Neural cell (in vitro differentiated cells): ENCODE results near the gene KRT86.

Source experiments
- TAF1 ChIP-seq: IDR thresholded peaks from 2 replicates; pipeline ENCODE4 v1.6.1; 2012; ENCODE audit warnings: low read depth
- TF ChIP-seq, protein P1 (sequence below): fragments of 450-650 bp; IDR thresholded peaks from 2 replicates; pipeline ENCODE4 v1.5.1; 2014; ENCODE audit warnings: antibody characterized with exemption, mild to moderate bottlenecking, moderate library complexity; ENCODE audit not compliant: poor library complexity, severe bottlenecking

DNA sequence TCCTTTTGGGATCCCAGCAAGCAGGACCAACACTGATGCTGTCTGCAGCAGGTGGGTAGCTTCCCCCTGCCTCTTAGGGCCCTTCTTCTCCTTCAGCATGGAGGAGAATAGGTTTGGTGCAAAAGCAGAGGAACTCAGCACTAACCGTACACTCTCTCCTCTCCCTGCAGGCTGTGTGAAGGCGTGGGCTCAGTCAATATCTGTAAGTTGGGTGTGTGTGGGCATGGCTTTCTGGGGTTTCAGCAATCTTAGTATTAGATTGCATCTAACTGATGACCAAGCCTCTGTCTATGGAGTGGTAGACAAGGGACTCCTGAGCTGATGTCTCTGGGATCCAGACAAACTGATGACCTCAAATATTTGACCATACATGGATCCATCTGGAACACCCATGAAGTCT lies 78.5 kb downstream of the KRT86 start:
- TF ChIP-seq, protein P1, sequence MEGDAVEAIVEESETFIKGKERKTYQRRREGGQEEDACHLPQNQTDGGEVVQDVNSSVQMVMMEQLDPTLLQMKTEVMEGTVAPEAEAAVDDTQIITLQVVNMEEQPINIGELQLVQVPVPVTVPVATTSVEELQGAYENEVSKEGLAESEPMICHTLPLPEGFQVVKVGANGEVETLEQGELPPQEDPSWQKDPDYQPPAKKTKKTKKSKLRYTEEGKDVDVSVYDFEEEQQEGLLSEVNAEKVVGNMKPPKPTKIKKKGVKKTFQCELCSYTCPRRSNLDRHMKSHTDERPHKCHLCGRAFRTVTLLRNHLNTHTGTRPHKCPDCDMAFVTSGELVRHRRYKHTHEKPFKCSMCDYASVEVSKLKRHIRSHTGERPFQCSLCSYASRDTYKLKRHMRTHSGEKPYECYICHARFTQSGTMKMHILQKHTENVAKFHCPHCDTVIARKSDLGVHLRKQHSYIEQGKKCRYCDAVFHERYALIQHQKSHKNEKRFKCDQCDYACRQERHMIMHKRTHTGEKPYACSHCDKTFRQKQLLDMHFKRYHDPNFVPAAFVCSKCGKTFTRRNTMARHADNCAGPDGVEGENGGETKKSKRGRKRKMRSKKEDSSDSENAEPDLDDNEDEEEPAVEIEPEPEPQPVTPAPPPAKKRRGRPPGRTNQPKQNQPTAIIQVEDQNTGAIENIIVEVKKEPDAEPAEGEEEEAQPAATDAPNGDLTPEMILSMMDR: no peak
- TF ChIP-seq TAF1: no peak
